HG02678 (cell line): Measurements from ENCODE around the gene RNF44.

Source experiments
- ATAC-seq: cut with Tn5 transposase; IDR thresholded peaks from one replicate; pipeline ENCODE4 v1.9.1; 2021; ENCODE audit warnings: mild to moderate bottlenecking, moderate library complexity; ENCODE audit not compliant: unreplicated experiment

Gene RNF44

GRCh38 chr5:176536902-176537553 is at the start of gene RNF44:
Gene RNF44, minus strand, starts transcription at chr5:176537402. Its CDS starts 4,930 bp downstream, at chr5:176532472.
- peak; percentile 57 for ATAC-seq

- ATAC-seq: no peak
Measured at GRCh38 chr5:176583076-176583475, 45.9 kb upstream of the RNF44 start.

GRCh38 chr5:176581361-176581760 is 44.2 kb upstream of the RNF44 start:
- ATAC-seq: no peak

GRCh38 chr5:176579323-176579722 is 42.1 kb upstream of the RNF44 start:
- ATAC-seq: no peak

- ATAC-seq: no peak
Measured at GRCh38 chr5:176578391-176578808, 41.2 kb upstream of the RNF44 start.

GRCh38 chr5:176577312-176578176 is 40.3 kb upstream of the RNF44 start:
- no peak for ATAC-seq

- no peak for ATAC-seq
Measured at GRCh38 chr5:176575488-176576422, 38.6 kb upstream of the RNF44 start.

- ATAC-seq: no peak
Measured at GRCh38 chr5:176575066-176575465, 37.9 kb upstream of the RNF44 start.

- ATAC-seq: no peak
Measured at GRCh38 chr5:176574297-176574591, 37.0 kb upstream of the RNF44 start.

- peak; percentile 55 for ATAC-seq
Measured at GRCh38 chr5:176573564-176574296, 36.5 kb upstream of the RNF44 start.

- ATAC-seq: no peak
Measured at GRCh38 chr5:176570044-176570443, 32.8 kb upstream of the RNF44 start.

GRCh38 chr5:176568657-176569056 is 31.5 kb upstream of the RNF44 start:
- no peak for ATAC-seq

GRCh38 chr5:176565760-176566288 is 28.6 kb upstream of the RNF44 start:
- ATAC-seq: no peak

- no peak for ATAC-seq
Measured at GRCh38 chr5:176564002-176564401, 26.8 kb upstream of the RNF44 start.

GRCh38 chr5:176562189-176562588 is 25.0 kb upstream of the RNF44 start:
- ATAC-seq: no peak

- ATAC-seq: no peak
Measured at GRCh38 chr5:176561259-176561658, 24.1 kb upstream of the RNF44 start.

GRCh38 chr5:176560364-176560763 is 23.2 kb upstream of the RNF44 start:
- ATAC-seq: no peak

GRCh38 chr5:176559683-176560082 is 22.5 kb upstream of the RNF44 start:
- no peak for ATAC-seq

- ATAC-seq: no peak
Measured at GRCh38 chr5:176557846-176558245, 20.6 kb upstream of the RNF44 start.
